ENCODE results near the gene MAN2A2. TPM values are rescaled to one million over a fixed set of nuclear protein-coding genes. Genes with fewer than 3 reads are reported as not detected.

Gene MAN2A2
- total and polyA plus RNA-seq, 2 experiments from 2014 or later: 4.3 to 7.7 TPM

- no peak overlapping the region for H3K27ac ChIP-seq
- peaks cover 10% of the 10 kb centered on the region; the same call in 1 of the 2 replicates for H3F3A ChIP-seq (ENCODE audit: insufficient read depth)
- H3K36me3 ChIP-seq (ENCODE audit: low read depth): no peaks in the 10 kb centered on the region
- no peaks in the 10 kb centered on the region for H4K20me1 ChIP-seq (ENCODE audit: insufficient read depth)
- no peaks in the 10 kb centered on the region for H3K79me2 ChIP-seq (ENCODE audit: insufficient read depth)
- DNase-seq: no peak
- peaks cover 6% of the 10 kb centered on the region; the same call in 1 of the 2 replicates for H3K4me1 ChIP-seq (ENCODE audit: insufficient read depth)
- no peak overlapping the region for H3K9ac ChIP-seq
- no peaks in the 10 kb centered on the region for H3K9me3 ChIP-seq (ENCODE audit: low read depth)
- WGBS, 2 experiments (ENCODE audit: low coverage in 1 of 2, low lambda C conversion rate in 2 of 2, missing lambda C conversion rate in 2 of 2): 93 to 96% methylated on average over 9 of the region's 9 CpGs
- H3K9me2 ChIP-seq (ENCODE audit: insufficient read depth): no peaks in the 10 kb centered on the region
- H3K27me3 ChIP-seq (replicated peaks; ENCODE audit: insufficient read depth): no peaks in the 10 kb centered on the region
- H3K4me3 ChIP-seq: no peak overlapping the region
- in situ Hi-C loops (cut with MboI): no loop called here
- TF ChIP-seq EZH2 (IDR thresholded peaks at IDR 0.05; ENCODE audit: insufficient read depth, poor library complexity, severe bottlenecking) (no peak), EZH2phosphoT487 (IDR thresholded peaks at IDR 0.05; ENCODE audit: insufficient read depth, low read depth) (no peak)
- H3K4me2 ChIP-seq (ENCODE audit: unreplicated experiment): no peak overlapping the region
- no peak overlapping the region for H2AFZ ChIP-seq
These were observed 1.6 kb downstream of the MAN2A2 start for GRCh38 chr15:90904746-90905145.

- H2AFZ ChIP-seq: no peak overlapping the region
- no peak overlapping the region for H3K4me2 ChIP-seq (ENCODE audit: unreplicated experiment)
- no peak overlapping the region for H3K4me3 ChIP-seq
- no peak overlapping the region for H3K27ac ChIP-seq
- no peaks in the 10 kb centered on the region for H3K9me3 ChIP-seq (ENCODE audit: low read depth)
- no peaks in the 10 kb centered on the region for H4K20me1 ChIP-seq (ENCODE audit: insufficient read depth)
- no peaks in the 10 kb centered on the region for H3K9me2 ChIP-seq (ENCODE audit: insufficient read depth)
- no peak for DNase-seq
- TF ChIP-seq EZH2phosphoT487 (IDR thresholded peaks at IDR 0.05; ENCODE audit: insufficient read depth, low read depth) (no peak), EZH2 (IDR thresholded peaks at IDR 0.05; ENCODE audit: insufficient read depth, poor library complexity, severe bottlenecking) (no peak)
- no peaks in the 10 kb centered on the region for H3K27me3 ChIP-seq (replicated peaks; ENCODE audit: insufficient read depth)
- H3K4me1 ChIP-seq (ENCODE audit: insufficient read depth): peaks cover 6% of the 10 kb centered on the region; the same call in 1 of the 2 replicates
- H3K9ac ChIP-seq: no peak overlapping the region
- WGBS, 2 experiments (ENCODE audit: low coverage in 1 of 2, low lambda C conversion rate in 2 of 2, missing lambda C conversion rate in 2 of 2): 91% methylated on average over 28 of the region's 28 CpGs
- in situ Hi-C loops (cut with MboI): no loop called here
- H3F3A ChIP-seq (ENCODE audit: insufficient read depth): peaks cover 10% of the 10 kb centered on the region; the same call in 1 of the 2 replicates
- no peaks in the 10 kb centered on the region for H3K79me2 ChIP-seq (ENCODE audit: insufficient read depth)
- H3K36me3 ChIP-seq (ENCODE audit: low read depth): no peaks in the 10 kb centered on the region
These were observed 2.4 kb downstream of the MAN2A2 start for GRCh38 chr15:90905306-90906180.

- in situ Hi-C loops (cut with MboI): no loop called here
These were observed 3.2 kb downstream of the MAN2A2 start for GRCh38 chr15:90906181-90906849.

GRCh38 chr15:90907051-90907660 is 4.1 kb downstream of the MAN2A2 start:
- in situ Hi-C loops (cut with MboI): no loop called here
- Histone ChIP-seq H3K9me2 (ENCODE audit: insufficient read depth) (no peaks in the 10 kb centered on the region), H3K4me2 (ENCODE audit: unreplicated experiment) (no peak overlapping the region), H2AFZ (no peak overlapping the region), H4K20me1 (ENCODE audit: insufficient read depth) (no peaks in the 10 kb centered on the region), H3K36me3 (ENCODE audit: low read depth) (no peaks in the 10 kb centered on the region; the same call in 1 of the 2 replicates), H3F3A (ENCODE audit: insufficient read depth) (no peaks in the 10 kb centered on the region), H3K9ac (no peak overlapping the region), H3K27ac (no peak overlapping the region), H3K79me2 (ENCODE audit: insufficient read depth) (no peaks in the 10 kb centered on the region), H3K4me1 (ENCODE audit: insufficient read depth) (no peaks in the 10 kb centered on the region), H3K27me3 (replicated peaks; ENCODE audit: insufficient read depth) (no peaks in the 10 kb centered on the region), H3K4me3 (no peak overlapping the region), H3K9me3 (ENCODE audit: low read depth) (no peaks in the 10 kb centered on the region)
- DNase-seq: no peak
- TF ChIP-seq EZH2phosphoT487 (IDR thresholded peaks at IDR 0.05; ENCODE audit: insufficient read depth, low read depth) (no peak), EZH2 (IDR thresholded peaks at IDR 0.05; ENCODE audit: insufficient read depth, poor library complexity, severe bottlenecking) (no peak)
- 75 to 76% methylated on average over 14 to 15 of the region's 15 CpGs for WGBS, 2 experiments (ENCODE audit: low coverage in 1 of 2, low lambda C conversion rate in 2 of 2, missing lambda C conversion rate in 2 of 2)

More at GRCh38 chr15:90906181-90906849, 3.2 kb downstream of the MAN2A2 start:
- H3K27me3 ChIP-seq (replicated peaks; ENCODE audit: insufficient read depth): no peaks in the 10 kb centered on the region
- H3K79me2 ChIP-seq (ENCODE audit: insufficient read depth): no peaks in the 10 kb centered on the region
- H2AFZ ChIP-seq: no peak overlapping the region
- no peak overlapping the region for H3K4me3 ChIP-seq
- no peak overlapping the region for H3K9ac ChIP-seq
- peaks cover 8% of the 10 kb centered on the region; the same call in 1 of the 2 replicates for H3F3A ChIP-seq (ENCODE audit: insufficient read depth)
- no peaks in the 10 kb centered on the region; the same call in 1 of the 2 replicates for H3K36me3 ChIP-seq (ENCODE audit: low read depth)
- H3K4me1 ChIP-seq (ENCODE audit: insufficient read depth): peaks cover 6% of the 10 kb centered on the region; the same call in 1 of the 2 replicates
- DNase-seq: no peak
- H3K9me3 ChIP-seq (ENCODE audit: low read depth): no peaks in the 10 kb centered on the region
- H3K4me2 ChIP-seq (ENCODE audit: unreplicated experiment): no peak overlapping the region
- H3K9me2 ChIP-seq (ENCODE audit: insufficient read depth): no peaks in the 10 kb centered on the region
- WGBS, 2 experiments (ENCODE audit: low coverage in 1 of 2, low lambda C conversion rate in 2 of 2, missing lambda C conversion rate in 2 of 2): 94 to 97% methylated on average over 11 of the region's 11 CpGs
- no peaks in the 10 kb centered on the region for H4K20me1 ChIP-seq (ENCODE audit: insufficient read depth)
- H3K27ac ChIP-seq: no peak overlapping the region
- TF ChIP-seq EZH2 (IDR thresholded peaks at IDR 0.05; ENCODE audit: insufficient read depth, poor library complexity, severe bottlenecking): no peak
- TF ChIP-seq EZH2phosphoT487 (IDR thresholded peaks at IDR 0.05; ENCODE audit: insufficient read depth, low read depth): no peak

All from GM23248 (cell line).